ENCODE measurements around the gene ZBED4.

ZBED4 gene

DNA sequence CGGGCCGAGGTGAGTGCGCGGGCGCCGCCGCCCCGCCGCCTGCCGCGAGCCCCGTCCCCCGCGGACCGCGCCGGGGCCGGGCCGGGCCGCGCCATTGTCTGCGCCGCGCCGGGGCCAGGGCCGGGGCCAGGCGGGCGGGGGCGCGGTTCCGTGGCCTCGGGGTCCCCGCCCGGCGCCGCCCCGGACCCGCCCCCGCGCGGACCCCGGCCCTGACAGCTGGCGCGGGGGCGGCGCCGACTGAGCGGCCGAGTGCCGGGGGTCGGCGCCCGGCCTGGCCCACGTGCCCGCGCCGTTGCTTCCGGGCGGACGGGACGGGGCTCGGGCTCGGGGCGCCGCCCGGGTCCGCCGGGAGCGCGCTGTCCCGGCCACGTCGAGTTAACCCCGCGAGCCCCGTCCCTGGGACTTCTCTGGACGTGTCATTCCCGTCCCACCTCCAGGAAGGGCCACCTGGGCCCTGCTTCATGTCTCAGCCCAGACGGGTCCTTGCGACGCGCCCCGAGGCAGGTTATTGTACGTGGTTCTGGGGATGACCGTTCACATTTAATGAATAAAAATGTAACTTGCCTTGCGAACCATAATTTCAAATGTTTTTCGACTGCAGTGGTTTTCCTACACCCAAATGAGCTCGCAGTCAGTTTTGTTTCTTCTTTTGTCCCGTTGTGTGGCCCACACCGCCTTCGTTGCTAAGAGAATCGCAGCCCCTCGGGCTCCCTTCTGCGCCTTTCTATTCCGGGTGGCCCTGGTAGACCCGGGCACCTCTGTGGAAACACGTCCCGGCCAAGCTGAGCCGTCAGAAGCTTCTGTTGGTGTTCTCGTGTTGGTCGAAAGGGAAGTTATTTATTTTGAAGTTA is 562 bp downstream of the ZBED4 start:
- peak; percentile 46 for DNase-seq

GRCh38 chr22:49855251-49855911 is 1.7 kb downstream of the ZBED4 start:
- DNase-seq = no peak

GRCh38 chr22:49856343-49856742 is 2.7 kb downstream of the ZBED4 start:
- no peak for DNase-seq

DNA sequence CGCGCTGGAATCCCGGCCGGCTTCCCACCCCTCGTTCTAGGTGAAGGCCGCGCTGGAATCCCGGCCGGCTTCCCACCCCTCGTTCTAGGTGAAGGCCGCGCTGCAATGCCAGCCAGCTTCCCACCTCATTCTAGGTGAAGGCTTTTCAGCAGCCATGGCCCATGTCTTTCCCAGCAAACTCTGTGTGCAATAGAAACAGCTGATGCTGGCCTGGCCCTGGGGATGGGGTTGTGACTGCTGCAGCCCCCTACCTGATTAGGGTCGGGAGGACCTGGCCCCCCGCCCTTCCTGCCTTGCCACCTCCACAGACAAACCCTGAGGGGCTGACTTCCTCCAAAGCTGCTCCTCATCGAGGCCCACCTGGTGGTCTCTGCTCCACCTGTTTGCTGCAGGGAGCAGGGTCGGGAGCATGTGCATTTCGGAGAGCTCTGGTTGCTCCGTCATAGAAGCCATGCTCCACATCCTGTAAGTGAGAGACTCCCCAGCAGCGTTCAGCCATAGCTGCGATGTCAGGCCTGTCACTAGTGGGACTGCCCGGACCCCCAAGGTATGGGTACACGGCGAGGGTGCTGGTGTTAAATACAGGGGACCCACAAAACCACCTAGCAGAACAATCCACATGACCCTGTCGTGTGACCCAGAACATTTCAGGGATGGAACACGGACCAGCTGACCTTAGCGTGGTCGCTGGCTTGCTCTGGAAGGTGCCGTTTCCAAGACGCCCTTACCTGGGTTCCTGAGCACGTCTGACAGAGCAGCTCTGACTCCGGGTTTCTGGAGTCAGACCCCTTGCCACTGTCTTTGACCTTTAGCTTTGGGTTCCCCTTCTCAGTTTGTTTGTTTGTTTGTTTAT is 3.3 kb downstream of the ZBED4 start:
- no peak for DNase-seq

- DNase-seq = no peak
Observed at GRCh38 chr22:49858827-49859226, 5.2 kb downstream of the ZBED4 start.

DNA sequence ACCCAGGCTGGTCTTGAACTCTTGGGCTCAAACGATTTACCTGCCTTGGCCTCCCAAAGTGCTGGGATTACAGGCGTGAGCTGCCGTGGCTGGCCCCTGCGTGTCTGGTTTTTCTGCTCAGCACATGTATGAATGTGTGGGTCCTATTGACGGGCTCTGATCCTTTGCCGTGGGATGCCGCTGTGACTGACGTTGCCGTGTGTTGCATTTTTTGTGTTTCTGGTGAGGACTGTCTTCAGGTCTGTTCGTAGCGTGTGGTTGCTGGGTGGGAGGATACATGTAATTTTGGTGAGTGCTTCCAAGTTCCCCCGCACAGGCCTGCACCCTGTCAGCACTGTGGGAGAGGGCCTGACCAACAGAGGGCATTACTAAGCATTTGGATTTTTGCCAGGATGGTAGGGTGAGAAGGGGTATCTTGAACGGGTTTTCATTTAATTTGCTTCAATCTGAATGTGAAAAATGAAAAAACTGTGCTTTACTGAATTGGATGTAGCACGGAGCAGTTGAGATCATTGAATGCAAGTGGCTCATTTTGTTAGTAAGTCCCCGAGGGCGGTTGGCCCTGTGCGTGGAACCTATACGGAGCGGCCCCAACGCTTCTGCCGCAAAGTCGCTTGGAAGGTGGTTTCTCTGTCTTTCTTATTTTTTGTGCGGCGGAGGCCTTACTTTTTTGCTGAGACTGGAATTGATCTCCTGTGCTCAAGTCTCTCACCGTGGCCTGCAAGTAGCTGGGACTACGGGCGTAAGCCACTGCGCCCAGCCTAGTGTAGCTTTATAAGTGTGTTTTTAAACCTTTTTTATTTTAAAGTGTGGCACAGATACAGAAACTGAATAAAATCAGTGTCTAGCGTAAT is 8.2 kb downstream of the ZBED4 start:
- DNase-seq = peak; percentile 31

DNA sequence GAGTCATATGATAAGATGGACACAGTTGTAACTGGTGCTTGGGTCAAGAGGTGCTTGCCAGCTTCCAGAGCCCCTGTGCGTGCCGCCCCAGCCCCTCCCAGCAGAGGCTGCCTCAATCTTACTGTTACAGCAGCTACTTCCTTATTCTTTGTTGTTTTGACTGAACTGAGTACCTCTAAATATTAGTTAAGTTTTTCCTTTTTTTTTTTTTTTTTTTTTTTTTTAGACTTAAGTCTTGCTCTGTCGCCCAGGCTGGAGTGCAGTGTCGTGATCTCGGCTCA is 8.8 kb downstream of the ZBED4 start:
- peak; percentile 28 for DNase-seq

DNA sequence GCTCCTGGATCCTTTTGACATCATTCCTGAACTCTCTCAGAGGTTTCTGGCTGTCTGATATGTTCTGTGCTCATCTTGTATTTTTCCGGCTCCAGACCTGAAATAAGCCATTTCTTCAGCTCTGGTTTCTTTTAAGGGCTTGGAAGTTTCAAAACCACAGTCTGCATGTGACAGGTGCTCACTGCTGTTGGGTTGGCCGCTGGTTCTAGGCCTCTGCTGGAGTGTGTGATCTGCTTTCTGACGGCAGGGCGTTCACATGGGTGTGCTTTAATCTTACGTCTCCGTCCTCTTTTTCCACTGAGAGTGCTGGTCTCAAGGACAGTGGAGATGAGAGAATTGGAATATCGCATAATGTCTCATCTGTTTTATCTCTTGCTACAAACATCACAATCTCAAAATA is 10.3 kb downstream of the ZBED4 start:
- no peak for DNase-seq

- DNase-seq = no peak
Observed at GRCh38 chr22:49865156-49865555, 11.5 kb downstream of the ZBED4 start.

DNA sequence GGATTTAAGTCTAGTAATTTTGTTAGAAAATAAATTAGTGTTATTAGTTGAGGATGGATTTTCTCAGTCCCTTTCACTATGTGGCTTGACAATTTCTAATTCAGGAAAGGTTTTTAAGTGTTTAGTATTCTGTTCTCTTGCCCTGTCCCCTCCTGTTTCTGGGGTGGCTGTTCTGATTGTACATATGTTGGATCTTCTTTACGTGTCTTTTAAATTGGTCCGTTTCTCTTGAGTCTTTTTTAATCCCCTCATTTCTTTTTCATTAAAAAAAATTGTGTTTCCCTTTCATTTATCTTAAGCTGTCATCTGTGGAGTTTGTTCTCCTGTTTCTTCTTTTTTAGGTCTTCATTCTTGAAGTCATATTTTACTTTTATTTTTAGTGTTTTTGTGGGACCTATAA is 12.5 kb downstream of the ZBED4 start:
- no peak for DNase-seq

GRCh38 chr22:49866646-49867045 is 13.0 kb downstream of the ZBED4 start:
- DNase-seq = no peak

DNA sequence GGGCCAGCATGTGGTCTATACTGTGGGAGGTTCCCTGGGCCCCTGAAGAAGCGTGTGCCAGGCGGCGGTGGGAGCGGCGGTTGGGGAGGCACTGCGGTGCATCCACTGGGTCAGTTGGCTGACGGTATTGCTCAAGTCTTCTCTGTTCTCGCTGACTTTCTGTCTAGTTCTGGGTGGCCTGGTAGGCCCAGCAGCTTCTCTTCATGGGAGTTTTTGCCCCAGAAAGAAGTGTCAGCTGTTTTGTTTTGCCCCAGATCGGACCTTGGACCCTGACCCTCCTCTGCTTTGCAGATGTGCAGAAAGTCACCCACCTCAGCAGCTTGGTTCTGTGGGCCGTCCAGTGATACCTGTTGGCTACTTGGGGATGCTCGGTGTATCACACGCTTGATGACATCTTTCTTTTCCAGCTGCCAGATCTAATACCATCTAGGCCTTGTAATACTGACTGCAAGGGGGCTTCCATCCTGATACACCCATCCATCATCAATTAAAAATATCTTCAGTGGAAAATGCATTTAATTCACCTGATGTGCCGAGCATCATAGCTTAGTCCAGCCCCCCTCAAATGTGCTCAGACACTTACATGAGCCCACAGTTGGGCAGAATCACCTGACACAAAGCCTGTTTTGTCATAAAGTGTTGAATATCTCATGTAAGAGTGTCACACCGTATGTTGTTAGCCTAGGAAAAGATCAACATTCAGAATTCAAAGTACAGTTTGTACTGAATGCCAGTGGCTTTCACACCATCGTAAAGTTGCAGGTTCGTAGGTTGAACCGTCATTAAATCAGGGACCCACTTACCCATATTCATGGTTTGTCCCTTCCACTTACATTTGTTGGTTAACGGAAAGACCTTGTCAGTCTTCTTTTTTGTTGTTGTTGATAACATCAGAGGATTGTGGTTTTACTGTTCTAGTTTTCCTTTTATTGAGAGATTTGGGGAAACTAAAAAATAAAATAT is 13.9 kb downstream of the ZBED4 start:
- DNase-seq = no peak

GRCh38 chr22:49869086-49869830 is 15.6 kb downstream of the ZBED4 start:
- DNase-seq = no peak

DNA sequence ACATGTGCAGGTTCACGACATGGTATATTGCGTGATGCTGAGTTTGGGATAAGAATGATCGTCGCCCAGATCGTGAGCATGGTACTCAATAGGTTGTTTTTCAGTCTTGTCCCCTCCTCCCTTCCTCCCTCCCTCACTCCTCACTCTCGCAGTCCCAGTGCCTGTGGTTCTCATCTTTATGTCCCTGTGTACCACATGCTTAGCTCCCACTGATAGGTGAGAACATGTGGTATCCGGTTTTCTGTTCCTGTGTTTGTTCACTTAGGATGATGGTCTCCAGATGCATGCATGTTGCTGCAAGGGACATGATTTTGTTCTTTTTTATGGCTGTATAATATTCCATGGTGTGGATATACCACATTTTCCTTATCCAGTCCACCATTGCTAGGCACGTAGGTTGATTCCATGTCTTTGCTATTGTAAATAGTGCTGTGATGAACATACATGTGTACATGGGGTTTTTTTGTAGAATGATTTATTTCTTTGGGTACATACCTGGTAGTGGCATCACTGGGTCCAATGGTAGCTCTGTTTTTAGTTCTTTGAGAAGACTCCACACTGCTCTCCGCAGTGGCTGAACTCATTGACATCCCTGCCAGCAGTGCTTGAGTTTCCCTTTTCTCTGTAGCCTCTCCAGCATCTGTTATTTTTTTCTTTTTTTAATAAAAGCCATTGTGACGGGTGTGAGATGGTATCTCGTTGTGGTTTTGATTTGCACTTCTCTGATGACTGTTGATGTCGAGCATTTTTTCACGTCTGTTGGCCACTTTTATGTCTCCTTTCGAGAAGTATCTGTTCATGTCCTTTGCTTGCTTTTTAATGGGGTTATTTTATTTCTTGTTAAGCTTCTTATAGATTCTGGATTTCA is 16.4 kb downstream of the ZBED4 start:
- no peak for DNase-seq

GRCh38 chr22:49871482-49871881 is 17.8 kb downstream of the ZBED4 start:
- DNase-seq = no peak

DNA sequence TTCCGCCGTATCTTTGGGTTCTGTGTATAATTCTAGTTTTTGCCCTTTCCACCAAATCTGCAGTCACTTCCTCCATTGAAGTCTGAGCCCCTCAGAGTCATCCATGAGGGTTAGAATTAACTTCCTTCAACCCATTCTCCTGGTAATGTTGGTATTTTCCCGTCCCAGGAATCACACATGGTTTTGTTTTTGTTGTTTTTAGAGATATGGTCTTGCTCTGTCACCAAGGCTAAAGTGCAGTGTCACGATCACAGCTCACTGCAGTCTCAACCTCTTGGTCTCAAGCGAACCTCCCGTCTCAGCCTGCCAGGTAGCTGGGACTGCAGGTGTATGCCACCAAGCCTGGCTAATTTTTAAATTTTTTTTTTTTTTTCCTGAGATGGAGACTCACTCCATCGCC is 18.7 kb downstream of the ZBED4 start:
- no peak for DNase-seq

DNA sequence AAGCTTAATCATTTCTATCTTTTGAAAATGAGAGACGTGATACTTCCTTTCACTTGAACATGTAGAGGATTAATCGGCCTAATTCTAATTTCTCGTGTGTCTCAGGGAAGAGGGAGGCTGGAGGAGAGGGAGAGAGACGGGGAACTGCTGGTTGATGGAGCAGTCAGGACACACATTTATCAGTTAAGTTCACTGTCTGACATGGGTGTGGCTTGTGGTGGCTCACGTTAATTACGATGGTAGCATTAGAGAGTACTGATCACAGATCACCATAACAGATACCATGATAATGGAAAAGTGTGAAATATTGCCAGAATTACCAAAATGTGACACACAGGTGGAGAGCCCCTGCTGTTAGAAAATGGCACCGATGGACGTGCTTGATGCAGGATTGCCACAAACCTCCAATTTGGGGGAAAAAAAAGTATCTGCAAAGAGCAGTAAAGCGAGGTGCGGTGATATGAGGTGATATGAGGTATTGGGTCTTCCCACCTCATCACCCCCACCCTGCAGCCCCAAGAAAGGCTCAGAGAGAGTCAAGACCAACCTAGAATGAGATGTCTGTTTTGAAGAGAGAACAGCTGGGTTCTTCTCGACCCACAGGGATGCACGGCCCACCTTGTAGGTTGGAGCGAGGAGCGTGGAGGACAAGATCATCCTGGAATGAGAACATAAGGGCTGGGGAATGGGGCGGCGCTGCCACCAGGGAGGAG is 19.7 kb downstream of the ZBED4 start:
- no peak for DNase-seq

DNA sequence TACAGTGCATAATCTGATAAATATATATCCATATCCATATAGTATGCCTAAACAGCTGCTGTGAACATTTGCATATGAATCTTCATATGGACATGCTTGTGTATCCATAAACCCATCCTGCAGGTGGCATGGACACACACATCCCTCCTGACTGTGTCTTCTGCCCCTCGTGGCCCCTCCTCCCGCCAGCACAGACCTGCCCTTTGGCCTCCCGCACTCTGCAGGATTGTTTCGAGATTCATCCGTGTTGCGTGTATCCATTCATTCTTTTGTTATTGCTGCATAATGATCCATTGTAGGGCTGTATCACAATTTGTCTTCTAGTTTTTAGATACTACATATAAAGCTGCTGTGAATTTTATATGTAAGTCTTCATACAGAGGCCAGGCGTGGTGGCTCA is 24.0 kb downstream of the ZBED4 start:
- no peak for DNase-seq

DNA sequence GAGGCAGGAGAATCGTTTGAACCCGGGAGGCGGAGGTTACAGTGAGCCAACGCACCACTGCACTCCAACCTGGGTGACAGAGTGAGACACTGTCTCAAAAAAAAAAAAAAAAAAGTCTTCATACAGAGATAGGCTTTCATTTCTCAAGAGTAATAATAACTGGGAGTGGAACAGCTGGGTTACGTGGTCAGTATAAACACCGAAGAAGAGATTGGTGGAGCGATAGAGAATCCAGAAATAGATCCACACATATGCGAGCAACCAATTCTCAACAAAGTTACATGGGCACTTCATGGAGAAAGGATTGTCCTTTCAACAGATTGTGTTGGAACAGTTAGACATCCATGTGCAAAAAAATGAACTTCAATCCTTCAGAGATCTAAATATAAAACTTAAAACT is 24.6 kb downstream of the ZBED4 start:
- no peak for DNase-seq
